ENCODE data around the gene GPR50. TPM values are rescaled to one million over a fixed set of nuclear protein-coding genes. Genes with fewer than 3 reads are reported as not detected.

The GPR50 gene
- total and polyA plus RNA-seq, 2 donors from 2014 or later = not detected

GRCh38 chrX:151175283-151176062 is 911 bp upstream of the GPR50 start:
- FAIRE-seq (no peak), DNase-seq (no peak)
- Histone ChIP-seq H3K36me3 (ENCODE audit: control insufficient read depth in 2 of 3, insufficient read depth in 3 of 3, low read length in 3 of 3) (no peaks in the 10 kb centered on the region), H3K9ac (ENCODE audit: low read length in 3 of 3) (no peak overlapping the region), H3K4me1 (ENCODE audit: control insufficient read depth in 2 of 3, insufficient read depth in 2 of 3, low read depth in 1 of 3, low read length in 3 of 3) (no peaks in the 10 kb centered on the region), H3K27me3 (ENCODE audit: control insufficient read depth, insufficient read depth, low read length) (peaks cover 10% of the 10 kb centered on the region), H3K4me3 (ENCODE audit: low read length in 3 of 3) (no peak overlapping the region), H3K27ac (ENCODE audit: low read depth in 2 of 2, low read length in 2 of 2) (no peak overlapping the region), H3K9me3 (ENCODE audit: control insufficient read depth in 2 of 3, insufficient read depth in 1 of 3, low read length in 3 of 3) (no peaks in the 10 kb centered on the region)
- no peak for TF ChIP-seq CTCF (IDR thresholded peaks at IDR 0.05; ENCODE audit: borderline replicate concordance, extremely low read depth, insufficient read depth)
- intact Hi-C loops (cut with DNase I) = no loop called here

- H3K9me3 ChIP-seq (ENCODE audit: control insufficient read depth in 2 of 3, insufficient read depth in 1 of 3, low read length in 3 of 3) = no peaks in the 10 kb centered on the region
- no peak for FAIRE-seq
- H3K4me1 ChIP-seq (ENCODE audit: control insufficient read depth in 2 of 3, insufficient read depth in 2 of 3, low read depth in 1 of 3, low read length in 3 of 3) = no peaks in the 10 kb centered on the region
- no peak overlapping the region for H3K27ac ChIP-seq (ENCODE audit: low read depth in 2 of 2, low read length in 2 of 2)
- intact Hi-C loops (cut with DNase I) = no loop called here
- peaks cover 14% of the 10 kb centered on the region for H3K27me3 ChIP-seq (ENCODE audit: control insufficient read depth, insufficient read depth, low read length)
- peak in 4 of 5 donors; percentile 30 to 49 (median 46) for DNase-seq
- no peak for TF ChIP-seq CTCF (IDR thresholded peaks at IDR 0.05; ENCODE audit: borderline replicate concordance, extremely low read depth, insufficient read depth)
- H3K9ac ChIP-seq (ENCODE audit: low read length in 3 of 3) = no peak overlapping the region
- H3K4me3 ChIP-seq (ENCODE audit: low read length in 3 of 3) = no peak overlapping the region
- H3K36me3 ChIP-seq (ENCODE audit: control insufficient read depth in 2 of 3, insufficient read depth in 3 of 3, low read length in 3 of 3) = no peaks in the 10 kb centered on the region
Observed at GRCh38 chrX:151177141-151178027, 1.0 kb downstream of the GPR50 start.

- H3K4me3 ChIP-seq (ENCODE audit: low read length in 3 of 3) = no peak overlapping the region
- H3K4me1 ChIP-seq (ENCODE audit: control insufficient read depth in 2 of 3, insufficient read depth in 2 of 3, low read depth in 1 of 3, low read length in 3 of 3) = no peaks in the 10 kb centered on the region
- H3K36me3 ChIP-seq (ENCODE audit: control insufficient read depth in 2 of 3, insufficient read depth in 3 of 3, low read length in 3 of 3) = no peaks in the 10 kb centered on the region
- intact Hi-C loops (cut with DNase I) = no loop called here
- DNase-seq = no peak
- no peak overlapping the region for H3K9ac ChIP-seq (ENCODE audit: low read length in 3 of 3)
- no peak for TF ChIP-seq CTCF (IDR thresholded peaks at IDR 0.05; ENCODE audit: borderline replicate concordance, extremely low read depth, insufficient read depth)
- peaks cover 16% of the 10 kb centered on the region for H3K27me3 ChIP-seq (ENCODE audit: control insufficient read depth, insufficient read depth, low read length)
- H3K27ac ChIP-seq (ENCODE audit: low read depth in 2 of 2, low read length in 2 of 2) = no peak overlapping the region
- FAIRE-seq = no peak
- no peaks in the 10 kb centered on the region for H3K9me3 ChIP-seq (ENCODE audit: control insufficient read depth in 2 of 3, insufficient read depth in 1 of 3, low read length in 3 of 3)
Observed at GRCh38 chrX:151178746-151179145, 2.4 kb downstream of the GPR50 start.

All from kidney (tissue), 14 donors.